ENCODE results near the gene TMEM191C.
"Not testable (repeated sequence)": the region's sequence is repeated elsewhere in the genome, so short reads cannot be mapped to it uniquely, and the experiment has no call there.

The TMEM191C gene

GRCh38 chr22:21446827-21447690 lies 20.1 kb upstream of the TMEM191C start:
- no peak for DNase-seq

- DNase-seq: no peak
Measured at GRCh38 chr22:21447694-21448402, 19.3 kb upstream of the TMEM191C start.

GRCh38 chr22:21448627-21449416 lies 18.4 kb upstream of the TMEM191C start:
- no peak for DNase-seq

- DNase-seq: no peak
Measured at GRCh38 chr22:21449531-21450319, 17.5 kb upstream of the TMEM191C start.

- DNase-seq: no peak
Measured at GRCh38 chr22:21450320-21450831, 16.8 kb upstream of the TMEM191C start.

- no peak for DNase-seq
Measured at GRCh38 chr22:21450858-21451353, 16.3 kb upstream of the TMEM191C start.

- no peak for DNase-seq
Measured at GRCh38 chr22:21451545-21452520, 15.4 kb upstream of the TMEM191C start.

GRCh38 chr22:21452666-21453065 lies 14.5 kb upstream of the TMEM191C start:
- DNase-seq: not testable (repeated sequence)

GRCh38 chr22:21454998-21455333 lies 12.2 kb upstream of the TMEM191C start:
- not testable (repeated sequence) for DNase-seq

GRCh38 chr22:21455334-21456089 lies 11.7 kb upstream of the TMEM191C start:
- DNase-seq: no peak

GRCh38 chr22:21457023-21457787 lies 10.0 kb upstream of the TMEM191C start:
- no peak for DNase-seq

- not testable (repeated sequence) for DNase-seq
Measured at GRCh38 chr22:21462672-21463071, 4.5 kb upstream of the TMEM191C start.

- not testable (repeated sequence) for DNase-seq
Measured at GRCh38 chr22:21468194-21469096, 1.3 kb downstream of the TMEM191C start.

GRCh38 chr22:21469097-21469994 lies 2.2 kb downstream of the TMEM191C start:
- not testable (repeated sequence) for DNase-seq

- not testable (repeated sequence) for DNase-seq
Measured at GRCh38 chr22:21472984-21473383, 5.8 kb downstream of the TMEM191C start.

GRCh38 chr22:21473664-21474063 lies 6.5 kb downstream of the TMEM191C start:
- not testable (repeated sequence) for DNase-seq

- not testable (repeated sequence) for DNase-seq
Measured at GRCh38 chr22:21484039-21484438, 16.9 kb downstream of the TMEM191C start.
